ENCODE measurements around the gene TBC1D3L.
"Not testable (repeated sequence)": the region's sequence is repeated elsewhere in the genome, so short reads cannot be mapped to it uniquely, and the experiment has no call there.

The TBC1D3L gene
- long read RNA-seq, donor 1 = 0 reads
- long read RNA-seq, donor 2 = 0 reads
- long read RNA-seq, donor 3 = 0 reads
- long read RNA-seq, donor 4 = 0 reads
- long read RNA-seq, donor 5 = 0 reads
- long read RNA-seq, donor 6 = 0 reads
- long read RNA-seq, donor 7 = 0 reads
- long read RNA-seq, donor 8 = 0 reads

DNA sequence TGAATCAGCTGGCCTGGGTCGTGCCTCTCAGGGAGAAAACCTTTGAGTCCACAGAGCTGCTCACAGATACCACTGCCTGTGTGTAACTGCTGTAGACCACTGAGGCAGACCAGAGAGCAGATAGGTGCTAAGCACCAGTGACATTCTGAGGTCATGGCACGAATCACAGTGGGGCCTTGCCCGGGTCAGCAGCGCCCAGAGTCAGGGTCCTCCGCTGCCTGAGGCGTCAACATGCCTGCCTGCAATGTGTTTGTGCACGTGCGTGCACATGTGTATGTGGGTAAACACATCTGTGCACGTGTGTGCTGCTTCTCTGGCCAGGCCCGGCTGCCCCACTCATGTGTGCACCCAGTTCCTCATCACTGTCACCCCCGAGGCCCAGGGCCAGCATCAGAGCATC lies at the start of gene TBC1D3L:
TSS of gene TBC1D3L (minus strand) at position 101 of the 400 bp plus-strand sequence. CDS start 1,540 bp downstream, outside the sequence.
- DNase-seq = not testable (repeated sequence)

DNA sequence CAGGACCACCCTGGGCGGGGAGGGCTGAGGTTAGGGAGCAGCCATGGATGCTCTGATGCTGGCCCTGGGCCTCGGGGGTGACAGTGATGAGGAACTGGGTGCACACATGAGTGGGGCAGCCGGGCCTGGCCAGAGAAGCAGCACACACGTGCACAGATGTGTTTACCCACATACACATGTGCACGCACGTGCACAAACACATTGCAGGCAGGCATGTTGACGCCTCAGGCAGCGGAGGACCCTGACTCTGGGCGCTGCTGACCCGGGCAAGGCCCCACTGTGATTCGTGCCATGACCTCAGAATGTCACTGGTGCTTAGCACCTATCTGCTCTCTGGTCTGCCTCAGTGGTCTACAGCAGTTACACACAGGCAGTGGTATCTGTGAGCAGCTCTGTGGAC lies 14.8 kb upstream of the TBC1D3L start, which contains the start of gene TBC1D3D:
TSS of gene TBC1D3D (plus strand) at position 301 of the 400 bp plus-strand sequence. CDS start 1,585 bp downstream, outside the sequence.
- DNase-seq = not testable (repeated sequence)

All from right kidney (tissue), 9 donors.